IMR-90 (cell line): ENCODE data around the gene TECPR2. TPM values are rescaled to one million over a fixed set of nuclear protein-coding genes. Genes with fewer than 3 reads are reported as not detected.
A peak's percentile ranks its signal among the peaks of the same experiment; 100 is the strongest.

Experiments used
- ATAC-seq: fragments of 200-7000 bp; cut with Tn5 transposase; 2 replicates; pipeline ENCODE4 v1.9.1; 2020; ENCODE audit warnings: low read depth, mild to moderate bottlenecking, moderate library complexity
- BruUV-seq: library from RNA; stranded (reverse); fragments of 400-500 nt; replicated peaks from 2 replicates; lab custom pipeline; 2021; lab: Mats Ljungman, UMichigan
- CTCF ChIA-PET: fragments of 300-600 bp; formaldehyde crosslinking; extraction: SDS; loops from one replicate; lab custom pipeline; 2021; ENCODE audit warnings: antibody characterized with exemption; lab: Yijun Ruan, JAX
- POLR2A ChIA-PET: fragments of 300-600 bp; sonication (Branson Sonifier 250); formaldehyde crosslinking; loops from one replicate; lab custom pipeline; 2022; ENCODE audit warnings: antibody characterized with exemption; ENCODE audit not compliant: unreplicated experiment; lab: Charles Lee
- DNase-seq: peaks from one replicate; pipeline ENCODE4 v3.0.0; 2013
- H2AFZ ChIP-seq: replicated peaks from 2 replicates; pipeline ENCODE3; 2013; ENCODE audit warnings: low read length, mild to moderate bottlenecking; ENCODE audit not compliant: poor library complexity
- H2AK5ac ChIP-seq: 2 replicates; pipeline ENCODE4 v1.6.1; 2013; ENCODE audit warnings: low read depth, low read length, inconsistent platforms
- H2AK9ac ChIP-seq: replicated peaks from 2 replicates; pipeline ENCODE3; 2013; ENCODE audit warnings: mild to moderate bottlenecking, low read depth, low read length, moderate library complexity; ENCODE audit not compliant: poor library complexity
- H2BK120ac ChIP-seq: 2 replicates; pipeline ENCODE4 v1.6.1; 2013; ENCODE audit warnings: low read depth, low read length, inconsistent platforms
- H2BK15ac ChIP-seq: 3 replicates; pipeline ENCODE4 v1.6.1; 2013; ENCODE audit warnings: low read depth, low read length, inconsistent platforms
- H2BK20ac ChIP-seq: 2 replicates; pipeline ENCODE4 v1.6.1; 2013; ENCODE audit warnings: low read depth, mild to moderate bottlenecking, inconsistent platforms, low read length, moderate library complexity
- H2BK5ac ChIP-seq: 2 replicates; pipeline ENCODE4 v1.6.1; 2013; ENCODE audit warnings: mild to moderate bottlenecking, low read depth, low read length, inconsistent platforms; ENCODE audit not compliant: poor library complexity, severe bottlenecking
- H3K14ac ChIP-seq: replicated peaks from 2 replicates; pipeline ENCODE4 v1.6.1; 2013; ENCODE audit warnings: low read depth, low read length, inconsistent platforms
- H3K18ac ChIP-seq: 2 replicates; pipeline ENCODE4 v1.6.1; 2013; ENCODE audit warnings: low read depth, low read length, control low read depth
- H3K23ac ChIP-seq: 2 replicates; pipeline ENCODE4 v1.6.1; 2013; ENCODE audit warnings: low read depth, low read length, inconsistent platforms
- H3K27ac ChIP-seq: 2 replicates; pipeline ENCODE4 v1.5.1; 2013; ENCODE audit warnings: mild to moderate bottlenecking, control low read depth, low read length; ENCODE audit not compliant: insufficient read depth
- H3K27me3 ChIP-seq: 2 replicates; pipeline ENCODE4 v1.6.1; 2013; ENCODE audit warnings: low read length; ENCODE audit not compliant: control insufficient read depth, insufficient read depth
- H3K36me3 ChIP-seq: 2 replicates; pipeline ENCODE4 v1.6.1; 2013; ENCODE audit warnings: low read length, mixed read lengths; ENCODE audit not compliant: control insufficient read depth, insufficient read depth
- H3K4ac ChIP-seq: 2 replicates; pipeline ENCODE4 v1.6.1; 2013; ENCODE audit warnings: low read depth, low read length, inconsistent platforms
- H3K4me1 ChIP-seq: 2 replicates; pipeline ENCODE4 v1.6.1; 2013; ENCODE audit warnings: low read length, mixed read lengths; ENCODE audit not compliant: control insufficient read depth, insufficient read depth
- H3K4me2 ChIP-seq: 2 replicates; pipeline ENCODE4 v1.6.1; 2013; ENCODE audit warnings: low read depth, mild to moderate bottlenecking, control low read depth, low read length, moderate library complexity
- H3K4me3 ChIP-seq: 2 replicates; pipeline ENCODE4 v1.5.1; 2013; ENCODE audit warnings: low read depth, mild to moderate bottlenecking, control low read depth, low read length, moderate library complexity; ENCODE audit not compliant: insufficient read depth
- H3K56ac ChIP-seq: 2 replicates; pipeline ENCODE4 v1.6.1; 2013; ENCODE audit warnings: low read length, inconsistent platforms; ENCODE audit not compliant: insufficient read depth; ENCODE audit errors: extremely low read depth
- H3K79me1 ChIP-seq, 2 experiments: 2 replicates each; pipeline ENCODE4 v1.6.1; 2013; ENCODE audit warnings: low read length in 2 of 2, inconsistent platforms in 1 of 2, low read depth in 1 of 2
- H3K9ac ChIP-seq: 2 replicates; pipeline ENCODE4 v1.6.1; 2013; ENCODE audit warnings: low read depth, low read length, control low read depth
- H3K9me1 ChIP-seq: 2 replicates; pipeline ENCODE4 v1.6.1; 2013; ENCODE audit warnings: low read length, inconsistent platforms; ENCODE audit not compliant: insufficient read depth
- H3K9me3 ChIP-seq: 2 replicates; pipeline ENCODE4 v1.6.1; 2013; ENCODE audit warnings: low read length; ENCODE audit not compliant: control insufficient read depth, insufficient read depth
- H4K20me1 ChIP-seq: 2 replicates; pipeline ENCODE4 v1.6.1; 2013; ENCODE audit warnings: low read length, inconsistent platforms; ENCODE audit not compliant: insufficient read depth
- H4K5ac ChIP-seq: 2 replicates; pipeline ENCODE4 v1.6.1; 2013; ENCODE audit warnings: mild to moderate bottlenecking, low read depth, low read length, control low read depth
- H4K8ac ChIP-seq, 2 experiments: 2 replicates each; pipeline ENCODE4 v1.6.1; 2013; ENCODE audit warnings: low read depth in 2 of 2, low read length in 2 of 2, control low read depth in 1 of 2, inconsistent platforms in 1 of 2
- H4K91ac ChIP-seq: 2 replicates; pipeline ENCODE4 v1.6.1; 2013; ENCODE audit warnings: low read depth, low read length, inconsistent platforms; ENCODE audit not compliant: insufficient read depth
- CEBPB ChIP-seq: IDR thresholded peaks from 2 replicates; pipeline ENCODE4 v1.6.1; 2012; ENCODE audit warnings: low read depth, low read length, improper control_type of control experiment
- MXI1 ChIP-seq: IDR thresholded peaks from 2 replicates; pipeline ENCODE4 v1.6.1; 2012; ENCODE audit warnings: low read depth, mild to moderate bottlenecking, low read length, moderate library complexity, borderline replicate concordance
- RCOR1 ChIP-seq: IDR thresholded peaks from 2 replicates; pipeline ENCODE4 v1.6.1; 2012; ENCODE audit warnings: mild to moderate bottlenecking, low read length, improper control_type of control experiment; ENCODE audit not compliant: insufficient replicate concordance
- WGBS, 2 experiments: methylation state at CpG; one replicate each; pipeline versions ENCODE4 v1.1.5 to v1.1.7; 2013; ENCODE audit warnings: missing lambda C conversion rate in 2 of 2; ENCODE audit not compliant: insufficient read length in 1 of 2; ENCODE audit errors: extremely low coverage in 2 of 2; 5-methylcytosine and 5-hydroxymethylcytosine counted together
- dilution Hi-C: fragments of 300-500 bp; cut with HindIII; formaldehyde crosslinking; loops from one replicate; pipeline ENCODE4 v1.14.3; 2018; ENCODE audit warnings: low sequenced_read_pairs; ENCODE audit not compliant: unreplicated experiment
- in situ Hi-C: fragments of 300-500 bp; cut with MboI; formaldehyde crosslinking; loops from 3 replicates; pipeline ENCODE4 v1.14.3; 2019; ENCODE audit warnings: low sequenced_read_pairs, inconsistent platforms, mixed read lengths
- intact Hi-C: fragments of 100-400 bp; cut with micrococcal nuclease; formaldehyde crosslinking; loops from 2 replicates; pipeline ENCODE4 v1.10.0; 2022
- polyA plus RNA-seq, 3 experiments: library from polyadenylated mRNA; depleted of rRNA; stranded (reverse); fragments of >200 nt; gene quantifications; 2 replicates each; pipeline ENCODE4 v1.2.3, GENCODE V29; 2012; ENCODE audit warnings: low replicate concordance in 1 of 3
- total RNA-seq: library from RNA; depleted of rRNA; stranded (reverse); fragments of >200 nt; gene quantifications from 2 replicates; pipeline ENCODE4 v1.2.3, GENCODE V29; 2012

Gene TECPR2
- total and polyA plus RNA-seq, 2 of the 4 experiments (the other 2 are of a cell fraction), result 9.5 to 11.7 TPM

GRCh38 chr14:102390064-102390855, 27.5 kb downstream of the TECPR2 start:
- peak overlapping the region; percentile 55; the same call in 1 of the 2 replicates for H3K18ac ChIP-seq
- 0 out of 2 replicates have a peak, but pooled peaks cover 4% of the 10 kb centered on the region for H3K9me1 ChIP-seq
- H3K4me3 ChIP-seq, result no peak overlapping the region
- no peaks in the 10 kb centered on the region; the same call in 1 of the 2 replicates for H3K9me3 ChIP-seq
- no peak overlapping the region for H2AK5ac ChIP-seq
- dilution Hi-C loops, result no loop called here
- ChIA-PET CTCF (interaction anchor here (0.7 to 0.9 kb wide), 2 partner anchors 10 to 580 kb away, joined by 3 to 4 read pairs; no protein-coding TSS in a partner anchor), POLR2A (no interaction called here)
- no peaks in the 10 kb centered on the region; the same call in 1 of the 2 replicates for H4K20me1 ChIP-seq
- peak overlapping the region; percentile 7; the same call in 1 of the 2 replicates for H3K23ac ChIP-seq
- H3K79me1 ChIP-seq, result peaks cover 10 to 31% of the 10 kb centered on the region in 2 experiments; a peak in 3 of 4 replicates
- in situ Hi-C loops, result no loop called here
- no peak overlapping the region for H2BK5ac ChIP-seq
- H3K27me3 ChIP-seq, result no peaks in the 10 kb centered on the region
- no peak overlapping the region for H2BK15ac ChIP-seq
- no peak overlapping the region for H4K5ac ChIP-seq
- DNase-seq, result peak; percentile 57
- 60% methylated on average over 1 of the region's 2 CpGs; no CpG with 5 or more reads in 1 of the 2 experiments for WGBS, 2 experiments
- H3K4me2 ChIP-seq, result peak overlapping the region; percentile 55; the same call in 1 of the 2 replicates
- H3K4ac ChIP-seq, result no peak overlapping the region
- no peak overlapping the region for H2BK20ac ChIP-seq
- no peak overlapping the region for H2BK120ac ChIP-seq
- H3K14ac ChIP-seq, result no peak overlapping the region
- H3K9ac ChIP-seq, result no peak overlapping the region
- intact Hi-C loops, result no loop called here
- H4K8ac ChIP-seq, result no peak overlapping the region; a peak in 1 of 4 replicates
- H4K91ac ChIP-seq, result no peak overlapping the region
- peaks cover 10% of the 10 kb centered on the region for H3K4me1 ChIP-seq
- H3K56ac ChIP-seq, result no peak overlapping the region
- no peak overlapping the region for H2AFZ ChIP-seq
- peak; percentile 10 for ATAC-seq
- no peak overlapping the region for H2AK9ac ChIP-seq
- no TSS peak for BruUV-seq
- no peak overlapping the region for H3K27ac ChIP-seq
- H3K36me3 ChIP-seq, result peaks cover 3% of the 10 kb centered on the region; the same call in 1 of the 2 replicates
- TF ChIP-seq CEBPB (peak; percentile 52; the same call in 1 of the 2 replicates), MXI1 (no peak), RCOR1 (no peak)
